Measurements from ENCODE around the gene CD244.

The CD244 gene

DNA sequence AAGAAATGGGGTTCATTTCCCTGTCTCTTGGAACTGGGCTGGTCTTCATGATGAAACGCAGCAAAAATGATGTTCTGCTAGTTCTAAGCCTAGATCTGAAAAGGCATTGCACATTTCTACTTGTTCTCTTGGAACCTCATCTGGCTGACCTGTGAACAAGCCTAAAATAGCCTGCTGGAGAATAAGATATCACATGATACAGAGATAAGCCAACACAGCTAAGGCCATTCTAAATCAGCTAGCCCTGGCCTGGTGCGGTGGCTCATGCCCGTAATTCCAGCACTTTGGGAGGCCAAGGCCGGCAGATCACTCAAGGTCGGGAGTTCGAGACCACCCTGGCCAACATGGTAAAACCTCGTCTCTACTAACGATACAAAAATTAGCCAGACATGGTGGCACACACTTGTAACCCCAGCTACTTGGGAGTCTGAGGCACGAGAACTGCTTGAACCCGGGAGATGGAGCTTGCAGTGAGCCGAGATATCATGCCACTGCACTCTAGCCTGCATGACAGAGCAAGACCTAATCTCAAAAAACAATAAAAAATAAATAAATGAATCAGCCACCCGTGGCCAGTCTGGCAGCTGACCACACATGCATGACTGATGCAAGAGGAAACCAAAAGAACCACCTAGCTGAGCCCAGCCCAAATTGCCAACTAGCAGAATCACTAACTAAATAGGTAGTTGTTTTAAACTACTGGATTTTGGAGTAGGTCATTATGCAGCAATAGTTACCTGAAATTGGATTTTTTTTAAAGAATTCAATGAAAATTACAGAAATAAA, 18.0 kb downstream of the CD244 start:
- no peak for DNase-seq (ENCODE audit: low read depth)

DNA sequence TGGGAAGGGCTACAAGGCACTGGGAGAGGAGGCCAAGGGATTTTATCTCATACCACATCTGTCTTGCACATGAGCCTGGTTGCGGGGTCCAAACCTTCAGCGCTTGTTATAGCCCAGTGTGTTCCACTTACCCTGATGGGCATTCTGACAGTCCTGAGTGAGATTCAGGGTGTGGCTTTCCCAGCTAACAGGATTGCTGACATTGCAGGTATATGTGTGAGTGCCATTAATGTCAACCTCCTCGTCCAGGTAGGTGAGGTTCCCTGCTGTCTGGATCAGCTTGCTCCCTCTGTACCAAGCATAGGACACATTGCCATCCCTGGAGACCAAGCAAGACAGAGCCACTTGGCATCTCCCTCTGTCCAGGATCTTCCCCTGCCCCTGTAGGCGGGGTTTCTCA, 21.6 kb downstream of the CD244 start:
- DNase-seq (ENCODE audit: low read depth), result no peak

DNA sequence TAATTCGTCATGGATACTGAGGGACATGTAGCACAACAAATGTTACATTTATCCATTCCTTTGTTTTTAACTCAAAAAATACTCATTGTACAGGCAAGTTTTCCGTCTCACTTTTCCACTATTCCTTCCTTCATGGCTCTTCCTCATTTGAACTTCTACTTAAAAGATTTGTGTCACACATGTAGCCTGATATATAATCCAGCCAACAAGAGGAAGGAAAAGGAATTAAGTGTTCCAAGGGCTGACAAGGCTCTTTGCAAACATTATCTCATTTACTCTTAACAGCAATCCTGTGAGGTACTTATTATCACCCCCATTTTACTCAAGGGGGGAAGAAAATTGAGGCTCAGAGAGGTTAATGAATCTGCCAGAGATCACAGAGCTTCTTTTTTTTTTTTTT, 22.9 kb downstream of the CD244 start:
- no peak for DNase-seq (ENCODE audit: low read depth)

GRCh38 chr1:160838888-160839287, 23.8 kb downstream of the CD244 start:
- DNase-seq (ENCODE audit: low read depth), result no peak

DNA sequence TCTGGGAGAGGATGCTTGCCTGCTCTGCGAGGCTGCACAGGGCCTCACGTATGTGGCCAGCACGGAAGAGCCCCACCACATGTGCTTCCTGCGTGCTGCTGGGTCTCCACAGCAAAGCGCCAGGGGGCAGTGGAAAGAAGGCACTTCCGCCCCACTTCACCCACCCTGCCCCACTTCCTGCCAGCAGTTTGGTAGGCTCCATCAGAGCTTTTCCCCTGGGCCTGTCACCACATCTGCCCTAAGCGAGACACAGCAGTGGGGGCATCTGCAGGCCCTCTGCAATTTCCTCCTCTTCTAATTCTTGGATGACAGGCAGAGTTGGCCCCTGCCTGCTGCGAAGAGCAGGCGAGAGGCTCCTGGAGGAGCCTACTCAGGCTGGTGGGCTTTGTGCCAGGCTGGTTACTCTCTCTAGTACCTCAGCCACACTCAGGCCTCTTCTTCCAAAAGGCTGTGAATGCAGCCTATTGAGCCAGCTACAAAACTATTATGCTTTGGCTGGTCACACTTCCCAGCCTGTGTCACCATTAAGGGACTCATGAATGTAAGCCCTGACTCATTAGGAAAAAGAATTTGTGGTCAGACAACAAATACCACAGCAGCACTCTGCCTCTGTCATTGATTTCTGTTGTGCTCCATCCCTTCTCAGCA, 25.0 kb downstream of the CD244 start:
- DNase-seq (ENCODE audit: low read depth), result no peak

- no peak for DNase-seq (ENCODE audit: low read depth)
Measured at GRCh38 chr1:160836981-160837557, 25.6 kb downstream of the CD244 start.

DNA sequence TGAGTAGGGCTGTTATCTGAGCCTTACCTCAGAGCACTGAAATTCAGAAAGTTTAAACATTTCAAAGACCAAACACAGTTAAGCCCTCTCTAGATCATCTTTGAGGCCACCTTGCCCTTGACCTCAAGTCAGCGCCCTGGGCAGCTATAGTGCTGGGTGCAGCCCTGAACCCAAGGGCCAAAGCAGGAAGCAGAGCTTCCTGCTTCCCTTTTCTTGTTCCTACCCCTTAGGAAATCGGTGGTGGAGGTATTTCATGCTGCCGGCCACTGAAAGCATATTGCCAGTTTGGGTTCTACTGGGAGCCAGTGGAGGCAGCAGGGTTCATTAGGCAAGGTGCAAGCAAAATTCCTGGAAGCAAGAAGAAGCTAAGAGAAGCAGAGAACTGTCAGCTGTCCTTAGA, 26.1 kb downstream of the CD244 start:
- DNase-seq (ENCODE audit: low read depth), result no peak

DNA sequence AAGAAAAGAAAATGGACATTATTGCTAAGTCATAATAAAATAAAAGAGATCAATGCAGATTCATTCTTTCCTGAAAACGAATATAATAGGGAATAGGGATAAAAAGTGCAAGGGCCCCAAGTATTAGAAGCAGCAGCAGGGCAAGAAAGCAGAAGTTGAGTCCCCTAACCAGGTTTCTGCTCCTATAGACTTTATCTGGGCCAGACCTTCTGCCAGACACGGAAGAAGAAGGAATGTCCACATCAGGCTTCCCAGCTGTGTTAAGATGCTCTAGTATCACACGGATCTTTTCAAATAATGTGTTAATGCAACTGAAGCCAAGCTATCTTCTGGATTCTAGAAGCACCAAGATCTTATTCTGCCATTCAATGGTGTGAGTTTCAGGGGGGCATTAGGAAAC, 26.9 kb downstream of the CD244 start:
- no peak for DNase-seq (ENCODE audit: low read depth)

DNA sequence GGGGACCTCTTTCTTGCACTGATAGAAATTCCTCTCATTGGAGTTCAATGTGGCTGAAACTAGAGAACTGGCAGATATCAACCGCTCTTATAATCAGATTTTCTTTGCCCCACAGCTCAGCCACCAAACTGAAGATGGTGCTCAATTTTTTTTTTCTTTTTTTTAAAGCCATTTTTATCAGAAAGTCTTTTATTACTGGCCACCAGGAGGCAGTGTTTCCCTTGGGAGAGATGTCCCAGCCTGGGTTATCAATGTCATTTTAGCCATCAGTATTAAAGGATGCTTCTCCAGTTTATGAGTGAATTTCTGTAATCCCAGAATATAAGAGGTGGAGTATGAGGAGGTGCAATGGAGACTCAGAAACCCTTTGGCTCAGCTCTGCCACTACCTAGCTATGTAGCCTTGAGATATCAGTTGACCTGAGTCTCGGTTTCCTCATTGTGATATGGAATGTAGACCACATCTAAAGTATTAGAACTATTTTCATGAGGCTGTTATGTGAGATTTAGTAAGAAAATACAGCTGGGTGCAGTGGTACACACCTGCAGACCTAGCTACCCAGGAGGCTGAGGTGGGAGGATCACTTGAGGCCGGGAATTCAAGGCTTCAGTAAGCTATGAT, 27.6 kb downstream of the CD244 start:
- DNase-seq (ENCODE audit: low read depth), result no peak

DNA sequence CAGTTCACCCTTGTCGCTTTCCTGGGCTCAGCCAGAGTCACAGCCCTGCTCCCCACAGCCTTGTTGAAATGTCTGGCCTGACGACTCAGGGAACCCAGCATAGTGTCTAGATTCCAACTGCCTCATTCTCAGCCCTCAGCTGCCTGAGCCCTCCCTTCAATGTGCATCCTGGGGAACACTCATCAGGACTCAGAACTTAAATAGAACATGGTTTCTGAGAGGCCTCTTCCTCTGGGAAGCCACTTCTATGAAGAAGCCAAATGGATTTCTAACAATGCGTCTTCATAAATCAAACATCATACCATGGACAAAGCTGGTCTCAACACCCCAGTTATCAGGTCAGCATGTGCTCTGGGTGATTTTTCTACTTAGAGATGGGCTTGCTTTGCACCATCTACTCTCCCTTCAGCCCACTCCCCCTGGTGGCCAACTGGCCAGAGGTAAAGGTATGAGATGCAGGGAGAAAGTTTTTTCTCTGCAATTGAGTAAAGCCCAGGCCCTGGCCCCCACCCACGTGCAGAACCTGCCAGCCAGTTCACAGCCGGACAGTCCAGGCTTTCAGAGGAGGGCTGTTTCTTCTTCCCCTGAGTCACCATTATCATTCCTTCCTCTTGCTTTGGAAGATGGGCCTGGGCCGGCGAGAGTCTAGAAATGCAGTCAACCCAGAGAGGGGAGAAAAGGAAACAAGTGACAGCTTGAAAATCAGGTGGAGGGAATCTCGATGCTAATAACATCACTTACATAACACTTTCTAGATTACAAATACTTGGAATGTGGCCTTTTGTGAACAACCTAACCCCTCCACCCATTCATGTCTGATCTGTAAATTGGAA, 32.1 kb downstream of the CD244 start:
- DNase-seq (ENCODE audit: low read depth), result no peak

GRCh38 chr1:160829766-160830165, 32.9 kb downstream of the CD244 start:
- no peak for DNase-seq (ENCODE audit: low read depth)

DNA sequence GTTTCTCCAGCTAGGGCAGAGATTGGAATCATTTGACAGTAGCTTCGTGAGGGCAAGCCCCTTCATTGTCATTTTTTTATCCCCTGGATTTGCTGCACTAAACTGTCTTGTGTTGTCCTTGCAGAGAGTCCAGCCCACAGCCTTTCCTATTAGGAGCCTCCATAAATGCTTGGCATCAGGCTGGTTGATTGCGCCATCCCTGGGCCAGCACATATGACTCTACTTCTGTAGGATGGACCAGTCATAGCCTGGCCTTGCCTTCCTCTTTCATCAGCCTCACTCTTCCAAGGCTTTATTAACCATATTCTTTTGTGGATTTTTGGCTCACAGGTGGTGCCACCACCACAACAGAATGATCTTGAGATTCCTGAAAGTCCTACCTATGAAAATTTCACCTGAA, 35.3 kb downstream of the CD244 start:
- DNase-seq (ENCODE audit: low read depth), result no peak

- DNase-seq (ENCODE audit: low read depth), result no peak
Measured at GRCh38 chr1:160826546-160826945, 36.1 kb downstream of the CD244 start.

DNA sequence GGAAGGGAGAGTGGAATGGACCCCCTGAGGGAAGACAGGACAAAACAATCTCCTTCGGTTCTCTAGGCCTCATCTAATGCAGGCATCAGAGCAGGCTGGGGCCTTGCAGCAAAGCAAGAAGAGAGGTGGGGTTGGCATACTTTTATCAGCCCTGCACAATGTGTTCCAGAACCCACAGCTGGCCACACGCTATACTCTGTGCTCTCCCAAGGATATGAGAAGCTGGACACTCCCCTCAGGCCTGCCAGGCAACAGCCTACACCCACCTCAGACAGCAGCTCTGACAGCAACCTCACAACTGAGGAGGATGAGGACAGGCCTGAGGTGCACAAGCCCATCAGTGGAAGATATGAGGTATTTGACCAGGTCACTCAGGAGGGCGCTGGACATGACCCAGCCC, 39.4 kb downstream of the CD244 start:
- DNase-seq (ENCODE audit: low read depth), result no peak

DNA sequence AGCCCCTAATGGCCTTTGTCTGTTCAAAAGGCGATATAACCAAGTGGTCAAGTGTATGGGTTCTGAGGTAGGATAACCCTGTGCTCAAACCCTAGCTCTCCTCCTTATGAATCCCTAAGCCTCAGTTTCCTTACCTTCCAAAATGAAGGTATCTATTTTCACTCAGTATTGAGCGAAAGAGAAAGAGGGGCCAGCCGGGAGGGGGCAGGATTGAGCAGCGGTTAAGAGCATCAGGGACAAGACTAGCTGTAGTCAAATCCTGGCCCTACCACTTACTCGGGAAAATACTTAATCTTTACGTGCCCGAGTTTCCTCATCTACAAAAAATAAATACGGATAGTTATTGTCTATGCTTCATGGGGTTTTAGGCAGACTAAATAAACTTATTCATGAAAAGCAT, 41.1 kb downstream of the CD244 start:
- DNase-seq (ENCODE audit: low read depth), result no peak

GRCh38 chr1:160819186-160819585, 43.5 kb downstream of the CD244 start:
- no peak for DNase-seq (ENCODE audit: low read depth)

- DNase-seq (ENCODE audit: low read depth), result no peak
Measured at GRCh38 chr1:160818207-160818937, 44.3 kb downstream of the CD244 start.

DNA sequence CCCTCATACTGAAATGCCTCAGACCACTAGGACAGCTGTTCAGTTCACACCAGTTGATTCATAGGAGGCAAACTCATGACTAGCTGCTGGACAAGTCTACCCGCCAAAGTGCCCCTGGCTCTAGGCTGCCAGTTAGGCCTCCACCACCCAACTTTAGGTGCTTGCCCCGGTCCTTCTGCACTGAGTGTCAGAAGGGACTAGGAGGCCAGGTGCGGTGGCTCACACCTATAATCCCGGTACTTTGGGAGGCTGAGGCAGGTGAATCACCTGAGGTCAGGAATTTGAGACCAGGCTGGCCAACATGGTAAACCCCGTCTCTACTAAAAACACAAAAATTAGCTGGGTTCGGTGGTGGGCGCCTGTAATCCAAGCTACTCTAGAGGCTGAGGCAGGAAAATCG, 47.8 kb downstream of the CD244 start:
- DNase-seq (ENCODE audit: low read depth), result no peak

- no peak for DNase-seq (ENCODE audit: low read depth)
Measured at GRCh38 chr1:160814316-160814715, 48.4 kb downstream of the CD244 start.

DNA sequence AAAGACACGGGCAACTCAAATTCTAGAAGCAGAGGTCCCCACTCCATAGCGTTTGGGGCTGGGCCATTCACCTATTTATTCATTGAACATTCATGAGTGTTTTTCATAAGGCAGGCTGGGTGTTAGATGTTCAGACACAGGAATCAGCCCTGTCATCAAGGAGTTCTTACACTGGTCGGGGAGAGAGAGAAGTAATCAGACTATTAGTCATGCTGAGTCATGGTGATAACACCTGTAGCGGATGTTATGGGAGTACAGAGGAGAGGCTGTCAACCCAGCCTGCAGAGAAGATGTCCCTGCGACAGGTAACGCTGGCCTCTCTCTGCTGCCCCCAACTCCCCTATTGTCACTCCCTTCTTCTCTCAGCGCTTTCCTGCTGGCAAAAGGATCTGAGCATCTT, 49.5 kb downstream of the CD244 start:
- no peak for DNase-seq (ENCODE audit: low read depth)

DNA sequence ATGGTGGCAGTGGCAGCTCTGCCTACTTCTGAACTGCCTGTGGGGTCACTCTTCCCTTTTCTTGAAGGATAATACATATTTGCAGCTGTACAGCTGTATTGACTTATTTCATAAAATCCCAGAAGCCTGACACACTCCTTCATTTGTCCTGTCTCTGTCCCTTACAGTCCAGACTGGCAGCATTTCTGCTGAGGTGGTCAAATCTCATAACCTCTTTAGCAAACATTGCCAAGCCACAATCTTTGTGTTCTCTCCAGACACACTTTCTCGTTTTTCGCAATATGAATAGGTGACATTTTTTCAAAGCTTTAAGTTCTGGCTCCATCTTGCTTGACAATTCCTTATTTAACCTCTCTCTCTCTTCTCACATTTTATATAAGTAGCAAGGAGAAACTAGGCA, 51.5 kb downstream of the CD244 start:
- no peak for DNase-seq (ENCODE audit: low read depth)

DNA sequence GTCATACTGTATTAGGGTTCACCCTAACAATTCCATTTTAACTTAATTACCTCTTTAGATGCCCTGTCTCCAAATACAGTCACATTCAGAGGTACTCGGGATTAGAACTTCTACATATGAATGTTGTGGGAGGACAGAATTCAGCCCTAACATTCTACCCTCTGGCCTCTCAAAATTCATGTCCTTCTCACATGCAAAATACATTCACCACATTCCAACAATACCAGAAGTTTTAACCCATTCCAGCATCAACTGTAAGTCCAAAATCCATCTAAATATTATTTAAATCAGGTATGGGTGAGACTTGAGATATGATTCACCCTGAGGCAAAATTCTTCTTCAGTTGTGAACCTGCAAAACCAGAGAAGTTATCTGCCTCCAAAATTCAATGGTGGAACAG, 52.2 kb downstream of the CD244 start:
- no peak for DNase-seq (ENCODE audit: low read depth)
